HG03095 (cell line): ENCODE data around the gene SAPCD2.

Experiments used
- ATAC-seq: cut with Tn5 transposase; IDR thresholded peaks from one replicate; pipeline ENCODE4 v1.9.1; 2021; ENCODE audit warnings: moderate library complexity; ENCODE audit not compliant: unreplicated experiment

Gene SAPCD2

DNA sequence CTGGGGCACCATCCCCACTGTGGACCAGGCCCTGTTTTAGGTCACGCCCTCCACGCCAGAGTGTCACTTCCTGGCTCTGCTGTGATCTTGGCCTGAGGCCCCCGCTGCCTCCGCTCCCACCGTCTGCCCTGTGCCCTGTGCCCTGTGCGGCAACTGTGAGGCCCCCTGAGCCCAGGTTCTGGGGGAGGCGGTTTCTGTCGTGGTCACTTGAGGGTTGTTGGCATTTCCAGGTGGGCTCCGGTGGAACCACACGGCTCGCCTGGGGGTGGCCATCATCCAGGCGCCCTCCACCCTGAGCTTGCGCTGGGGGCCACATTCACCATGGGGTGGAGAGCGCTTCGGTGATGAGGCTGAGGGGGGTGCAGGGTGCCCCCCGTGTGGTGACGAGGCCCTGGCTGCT, 37.6 kb upstream of the SAPCD2 start:
- ATAC-seq = no peak

DNA sequence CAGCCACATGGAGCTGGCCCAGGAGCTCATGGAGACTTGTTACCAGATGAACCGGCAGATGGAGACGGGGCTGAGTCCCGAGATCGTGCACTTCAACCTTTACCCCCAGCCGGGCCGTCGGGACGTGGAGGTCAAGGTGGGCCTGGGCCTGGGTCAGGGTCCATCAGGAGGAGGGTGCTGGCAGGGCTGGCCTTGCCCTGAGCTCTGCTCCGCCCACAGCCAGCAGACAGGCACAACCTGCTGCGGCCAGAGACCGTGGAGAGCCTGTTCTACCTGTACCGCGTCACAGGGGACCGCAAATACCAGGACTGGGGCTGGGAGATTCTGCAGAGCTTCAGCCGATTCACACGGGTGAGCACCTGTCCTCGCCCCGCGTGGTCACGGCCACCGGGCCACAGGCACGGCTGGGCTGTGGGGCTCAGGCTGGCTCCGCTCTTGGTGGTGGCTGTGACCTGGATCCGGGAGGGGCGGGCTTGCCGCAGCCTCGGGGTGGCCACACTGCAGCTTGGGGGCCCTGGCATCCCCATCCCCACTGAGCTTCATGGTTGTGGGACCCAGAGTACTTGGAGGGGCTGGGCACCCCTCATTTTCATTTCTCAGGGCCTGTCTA, 37.1 kb upstream of the SAPCD2 start:
- ATAC-seq = no peak

DNA sequence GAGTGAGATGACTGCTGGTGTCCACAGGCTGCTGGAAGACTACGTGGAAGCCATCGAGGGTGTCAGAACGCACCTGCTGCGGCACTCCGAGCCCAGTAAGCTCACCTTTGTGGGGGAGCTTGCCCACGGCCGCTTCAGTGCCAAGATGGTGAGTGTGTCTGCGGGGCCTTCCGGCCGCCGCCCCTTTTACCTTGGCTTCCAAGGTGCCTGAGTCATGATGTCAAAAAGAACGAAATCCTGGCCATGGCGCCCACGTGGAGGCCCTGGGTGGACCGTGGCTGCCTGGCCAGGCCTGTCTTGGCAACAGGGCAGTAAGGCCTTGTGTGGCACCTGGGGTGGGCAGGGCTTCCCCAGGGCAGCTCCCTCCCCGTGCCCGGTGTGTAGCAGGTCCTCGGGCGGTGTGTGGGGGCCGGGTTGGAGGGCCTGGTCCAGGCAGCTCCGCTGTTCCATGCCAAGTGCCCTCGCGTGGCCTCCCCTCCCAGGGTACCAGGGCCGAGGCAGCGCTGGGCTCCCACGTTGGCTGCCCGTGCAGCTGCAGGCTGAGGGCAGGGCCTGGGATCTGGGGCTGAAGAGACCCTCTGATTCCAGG, 36.4 kb upstream of the SAPCD2 start:
- ATAC-seq = no peak

DNA sequence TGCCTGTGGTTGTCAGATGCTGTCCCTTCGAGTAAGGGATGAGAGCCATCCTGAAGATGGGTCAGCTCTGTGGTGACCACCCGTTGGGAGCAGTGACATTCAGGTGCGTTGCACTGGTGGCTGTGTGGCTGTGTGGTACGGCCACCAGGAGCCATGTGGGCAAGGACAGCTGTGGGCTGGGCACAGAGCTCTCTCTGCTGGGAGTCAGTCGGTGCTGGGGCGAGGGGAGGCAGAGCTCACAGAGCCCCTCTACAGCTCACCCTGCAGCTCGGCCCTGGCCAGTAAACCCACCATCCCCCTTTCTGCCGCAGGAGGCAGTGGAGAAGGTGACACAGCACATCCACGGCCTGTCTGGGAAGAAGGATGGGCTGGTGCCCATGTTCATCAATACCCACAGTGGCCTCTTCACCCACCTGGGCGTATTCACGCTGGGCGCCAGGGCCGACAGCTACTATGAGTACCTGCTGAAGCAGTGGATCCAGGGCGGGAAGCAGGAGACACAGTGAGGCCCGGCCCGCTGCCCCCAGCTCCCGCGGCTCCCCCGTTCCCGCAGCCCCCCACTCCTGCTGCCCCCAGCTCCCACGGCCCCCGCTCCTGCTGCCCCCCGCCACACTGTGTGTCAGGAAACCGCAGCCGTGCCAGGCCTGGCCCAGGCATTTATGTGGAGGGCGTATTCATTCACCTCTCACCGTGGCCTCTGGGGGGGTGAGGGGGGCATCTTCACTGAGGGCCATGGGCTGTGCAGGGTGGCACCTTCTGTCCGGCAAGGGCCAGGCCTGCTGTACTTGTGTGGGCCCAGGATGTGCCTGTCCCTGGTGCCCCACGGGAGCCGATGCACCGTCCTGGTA, 35.7 kb upstream of the SAPCD2 start:
- no peak for ATAC-seq

DNA sequence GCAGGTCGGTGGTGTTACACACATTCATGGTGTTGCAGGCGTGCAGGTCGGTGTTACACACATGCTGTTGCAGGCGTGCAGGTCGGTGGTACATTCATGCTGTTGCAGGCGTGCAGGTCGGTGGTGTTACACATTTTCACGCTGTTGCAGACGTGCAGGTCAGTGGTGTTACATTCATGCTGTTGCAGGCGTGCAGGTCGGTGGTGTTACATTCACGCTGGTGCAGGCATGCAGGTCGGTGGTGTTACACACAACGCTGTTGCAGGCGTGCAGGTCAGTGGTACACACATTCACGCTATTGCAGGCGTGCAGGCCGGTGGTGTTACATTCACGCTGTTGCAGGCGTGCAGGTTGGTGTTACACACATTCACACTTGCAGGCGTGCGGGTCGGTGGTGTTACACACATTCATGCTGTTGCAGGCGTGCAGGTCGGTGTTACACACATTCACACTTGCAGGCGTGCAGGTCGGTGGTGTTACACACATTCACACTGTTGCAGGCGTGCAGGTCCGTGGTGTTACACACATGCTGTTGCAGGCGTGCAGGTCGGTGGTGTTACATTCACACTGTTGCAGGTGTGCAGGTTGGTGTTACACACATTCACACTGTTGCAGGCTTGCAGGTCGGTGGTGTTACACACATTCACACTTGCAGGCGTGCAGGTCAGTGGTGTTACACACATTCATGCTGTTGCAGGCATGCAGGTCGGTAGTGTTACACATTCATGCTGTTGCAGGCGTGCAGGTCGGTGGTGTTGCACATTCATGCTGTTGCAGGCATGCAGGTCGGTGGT, 33.0 kb upstream of the SAPCD2 start:
- ATAC-seq = no peak

DNA sequence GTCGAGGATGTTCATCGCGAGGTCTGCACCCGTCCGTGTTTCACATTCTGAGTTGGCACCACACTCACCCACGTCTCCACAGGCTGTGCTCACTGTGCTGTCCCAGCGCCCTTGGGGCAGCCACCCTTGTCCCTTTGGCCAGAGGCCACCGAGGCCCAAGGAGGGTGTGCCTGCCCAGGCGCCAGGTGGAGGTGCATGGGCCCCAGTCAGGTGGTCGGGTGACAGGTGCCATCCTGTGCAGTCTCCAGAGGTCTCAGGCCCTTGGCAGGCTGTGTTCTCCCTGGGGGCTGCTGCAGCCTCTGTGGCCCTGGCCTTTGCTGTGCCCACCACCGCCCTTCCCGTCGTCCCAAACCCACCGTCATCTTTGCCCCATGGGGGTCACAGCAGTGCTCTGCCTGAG, 28.9 kb upstream of the SAPCD2 start:
- no peak for ATAC-seq

DNA sequence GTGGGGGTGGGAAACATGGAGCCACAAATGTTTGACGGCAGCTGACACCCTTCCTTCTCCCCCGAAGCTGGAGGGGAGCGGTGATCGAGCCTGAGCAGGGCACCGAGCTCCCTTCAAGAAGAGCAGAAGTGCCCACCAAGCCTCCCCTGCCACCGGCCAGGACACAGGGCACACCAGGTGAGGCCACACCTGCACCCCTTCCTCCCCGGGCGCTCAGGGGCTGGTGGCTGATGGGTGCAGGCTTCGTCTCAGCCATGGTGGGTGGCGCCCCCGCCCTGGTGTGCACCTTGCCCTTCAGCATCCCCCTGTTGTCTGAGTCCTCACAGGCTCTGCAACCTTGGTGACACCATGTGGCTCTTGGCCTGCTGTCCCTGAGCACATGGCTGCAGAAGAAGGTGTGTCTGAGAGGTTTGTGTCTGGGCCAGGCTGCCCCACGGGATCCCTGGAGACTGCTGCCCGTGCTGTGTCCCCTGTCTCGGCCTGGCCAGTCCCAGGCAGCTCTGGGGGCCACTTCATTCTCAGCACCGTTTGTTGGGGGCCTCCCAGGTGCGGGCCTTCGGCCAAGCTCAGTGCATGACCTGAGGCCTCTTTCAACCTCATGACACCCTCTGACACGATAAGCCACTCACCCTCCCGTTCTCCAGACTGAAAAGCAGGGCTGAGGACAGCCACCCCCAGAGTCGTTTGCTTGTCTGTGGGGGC, 27.6 kb upstream of the SAPCD2 start:
- no peak for ATAC-seq

DNA sequence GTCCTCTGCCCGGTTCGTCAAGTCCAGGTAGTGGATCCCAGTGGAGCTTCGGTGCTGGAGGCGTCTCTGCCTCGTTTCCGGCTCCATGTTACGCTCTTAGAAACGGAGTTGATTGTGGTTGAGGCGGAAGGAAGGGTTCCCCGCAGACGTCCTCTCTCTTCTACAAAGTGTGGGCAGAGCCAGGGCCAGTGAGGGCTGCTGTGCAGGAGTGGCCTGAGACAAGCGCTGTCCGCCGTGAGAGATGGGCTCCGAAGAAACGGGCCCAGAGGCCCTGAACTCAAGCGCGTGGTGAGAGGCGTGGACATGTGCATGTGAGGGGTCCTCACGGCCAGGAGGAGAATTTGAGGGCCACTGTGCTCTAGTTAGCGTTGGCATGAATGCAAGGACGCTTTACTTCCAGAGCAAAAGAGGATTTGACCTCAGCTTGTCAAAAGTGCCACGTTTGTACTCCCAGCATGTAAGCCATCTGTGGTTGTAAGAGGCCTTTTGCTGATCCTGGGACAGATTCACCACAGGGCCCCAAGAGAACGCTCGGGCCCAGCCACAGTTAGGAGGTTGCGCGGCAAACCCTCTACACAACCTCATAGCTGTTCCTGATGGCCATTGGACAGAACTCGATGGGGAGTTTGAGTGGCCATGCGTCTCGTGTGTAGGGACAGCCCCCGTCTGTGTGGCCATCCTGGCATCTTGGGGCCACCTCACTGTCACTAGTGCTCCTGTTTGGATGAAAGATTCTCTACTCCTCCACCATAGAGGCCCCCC, 26.6 kb upstream of the SAPCD2 start:
- no peak for ATAC-seq

DNA sequence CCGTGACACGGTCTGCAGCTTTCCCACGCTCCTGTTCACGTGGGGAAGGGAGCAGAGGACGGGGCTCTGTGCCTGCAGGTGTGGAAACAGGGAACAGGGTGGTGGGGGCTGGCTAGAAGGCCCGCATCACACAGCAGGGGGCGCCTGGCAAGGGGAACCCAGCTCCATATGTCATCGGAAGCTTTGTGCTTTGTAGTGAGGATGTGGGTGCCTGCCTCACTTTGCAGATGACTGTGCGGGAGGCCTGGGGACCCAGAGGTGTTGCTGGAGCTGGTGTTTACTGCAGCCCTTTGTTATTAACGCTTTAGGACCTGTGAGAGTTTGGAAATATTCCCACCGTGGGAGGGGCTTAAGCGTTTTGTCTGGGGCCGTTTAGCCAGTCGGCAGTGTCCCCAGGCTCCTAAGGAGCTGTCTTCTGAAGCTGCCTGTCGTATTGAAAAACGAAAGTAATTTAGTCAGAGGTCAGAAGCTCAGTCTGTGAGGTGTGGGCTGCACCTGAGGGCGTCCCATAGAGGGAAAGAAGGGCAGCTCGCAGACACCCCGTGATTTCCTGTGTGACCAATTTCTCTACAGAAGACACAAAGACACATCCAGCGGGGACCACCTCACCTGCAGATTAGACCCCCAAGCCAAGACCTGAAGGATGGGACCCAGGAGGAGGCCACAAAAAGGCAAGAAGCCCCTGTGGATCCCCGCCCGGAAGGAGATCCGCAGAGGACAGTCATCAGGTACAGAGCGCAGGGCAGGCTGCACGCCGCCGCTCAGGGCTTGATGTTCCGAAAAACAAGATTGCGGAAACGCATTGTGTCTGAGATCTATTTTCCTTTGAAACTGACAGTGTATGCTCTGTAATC, 25.5 kb upstream of the SAPCD2 start:
- peak; percentile 77 for ATAC-seq

DNA sequence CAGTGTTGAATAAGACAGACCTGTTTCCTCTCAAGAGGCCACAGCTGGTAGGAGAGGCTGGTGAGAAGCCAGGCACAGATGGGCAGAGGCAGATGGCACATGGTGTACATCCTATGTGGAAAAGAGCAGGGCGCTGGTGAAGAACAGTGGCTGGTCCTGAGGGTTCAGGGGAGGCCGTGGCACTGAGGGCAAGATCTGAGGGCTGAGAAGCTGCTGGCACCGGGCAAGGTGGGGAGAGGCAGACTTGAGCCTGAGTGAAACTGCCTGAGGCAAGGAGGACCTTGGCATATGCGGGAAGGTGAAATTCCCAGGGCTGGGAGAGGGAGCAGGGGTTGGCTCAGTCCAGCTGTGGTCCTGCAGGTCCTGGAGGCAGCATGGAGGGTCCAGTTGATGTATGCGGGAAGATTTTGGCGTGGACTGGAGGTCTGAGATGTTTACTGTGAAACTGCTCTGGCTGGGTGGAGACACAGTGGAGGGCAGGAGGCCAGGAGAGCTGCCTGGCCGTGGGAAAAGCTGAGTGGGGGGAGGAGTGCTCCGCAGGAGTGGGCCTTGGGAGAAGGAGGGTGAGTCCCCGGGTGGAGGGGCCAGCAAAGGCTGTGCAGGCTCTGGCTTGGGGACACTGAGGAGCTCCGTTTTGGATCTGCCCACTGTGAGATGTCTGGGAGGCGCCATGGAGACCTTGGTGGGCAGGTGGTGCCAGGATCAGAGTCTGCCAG, 19.0 kb upstream of the SAPCD2 start:
- ATAC-seq = no peak

DNA sequence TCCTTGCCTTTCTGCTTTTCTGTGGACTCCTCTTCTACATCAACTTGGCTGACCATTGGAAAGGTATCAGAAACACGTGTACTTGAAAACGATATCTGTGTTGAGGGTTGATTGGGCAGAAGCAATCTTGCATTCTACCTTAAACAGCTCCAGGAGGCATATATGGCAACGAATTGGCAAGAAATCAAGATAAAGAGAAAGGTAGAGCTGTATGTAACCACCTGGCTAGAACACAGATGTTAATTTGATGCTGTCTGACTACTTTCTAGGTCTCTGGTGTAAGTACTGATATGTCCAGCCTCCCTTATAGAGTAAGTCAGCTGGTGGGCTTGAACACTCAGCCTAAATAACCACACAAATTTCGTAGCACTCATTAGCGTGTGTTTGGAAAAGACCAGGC, 17.8 kb upstream of the SAPCD2 start:
- ATAC-seq = no peak

DNA sequence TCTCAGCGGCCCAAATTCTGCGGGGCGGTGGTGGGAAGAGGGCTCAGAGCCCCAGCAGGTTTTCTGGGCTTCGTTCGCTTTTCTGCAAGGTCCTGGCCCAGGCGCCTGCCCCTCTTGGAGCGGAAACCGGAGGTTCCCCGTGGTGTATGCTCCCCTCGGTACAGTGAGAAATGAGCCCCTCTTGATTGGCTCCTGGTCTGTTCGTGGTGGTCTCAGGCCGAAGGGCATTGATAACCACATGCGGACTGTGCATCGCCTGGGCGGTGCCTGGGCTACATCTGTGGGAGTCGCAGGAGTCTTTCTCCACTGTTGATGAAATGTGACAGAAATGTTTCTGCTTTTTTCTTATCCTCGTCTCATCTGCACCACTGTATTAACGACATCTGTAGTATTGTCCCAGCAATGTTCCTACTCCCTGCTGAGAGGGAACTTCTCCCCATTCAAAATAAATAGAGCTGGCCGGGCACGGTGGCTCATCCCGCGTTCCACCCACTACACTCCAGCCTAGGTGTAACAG, 17.1 kb upstream of the SAPCD2 start:
- no peak for ATAC-seq

DNA sequence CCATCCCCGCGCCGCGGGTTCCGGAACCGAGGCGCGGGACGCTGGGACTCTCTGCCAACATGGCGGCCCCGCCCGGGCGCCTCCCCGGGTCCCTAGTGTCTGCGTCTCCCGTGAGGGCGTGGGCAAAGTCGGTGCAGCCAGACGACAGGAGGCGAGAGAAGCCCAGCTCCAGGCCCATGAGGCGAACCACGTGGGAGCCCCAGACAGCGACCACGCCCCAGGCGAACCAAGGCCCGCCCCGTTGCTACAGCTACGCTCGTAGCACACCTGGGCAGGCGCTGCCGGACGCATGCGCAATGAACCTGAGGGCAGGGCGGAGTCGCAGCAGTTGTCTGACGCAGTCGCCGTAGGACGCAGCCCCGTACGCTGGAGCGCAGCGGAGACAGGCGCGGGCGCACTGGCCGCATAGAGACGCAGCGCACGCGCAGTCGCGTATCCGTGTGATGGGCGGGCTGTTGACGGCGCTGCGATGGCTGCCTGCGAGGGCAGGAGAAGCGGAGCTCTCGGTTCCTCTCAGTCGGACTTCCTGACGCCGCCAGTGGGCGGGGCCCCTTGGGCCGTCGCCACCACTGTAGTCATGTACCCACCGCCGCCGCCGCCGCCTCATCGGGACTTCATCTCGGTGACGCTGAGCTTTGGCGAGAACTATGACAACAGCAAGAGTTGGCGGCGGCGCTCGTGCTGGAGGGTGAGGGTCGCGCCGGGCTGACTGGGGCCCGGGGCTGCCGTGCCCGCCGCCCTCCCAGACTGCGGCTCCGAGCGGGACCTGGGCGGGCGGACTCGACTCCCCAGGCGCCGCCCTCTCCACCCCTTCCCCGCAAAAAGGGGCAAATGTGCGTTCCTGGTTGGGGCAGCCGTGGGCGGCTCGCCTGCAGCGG, 16.4 kb upstream of the SAPCD2 start, which contains the start of gene MAN1B1:
TSS of gene MAN1B1 (plus strand) at position 455 of the 878 bp plus-strand sequence. CDS start at position 470, 15 bp downstream.
- peak; percentile 65 for ATAC-seq

DNA sequence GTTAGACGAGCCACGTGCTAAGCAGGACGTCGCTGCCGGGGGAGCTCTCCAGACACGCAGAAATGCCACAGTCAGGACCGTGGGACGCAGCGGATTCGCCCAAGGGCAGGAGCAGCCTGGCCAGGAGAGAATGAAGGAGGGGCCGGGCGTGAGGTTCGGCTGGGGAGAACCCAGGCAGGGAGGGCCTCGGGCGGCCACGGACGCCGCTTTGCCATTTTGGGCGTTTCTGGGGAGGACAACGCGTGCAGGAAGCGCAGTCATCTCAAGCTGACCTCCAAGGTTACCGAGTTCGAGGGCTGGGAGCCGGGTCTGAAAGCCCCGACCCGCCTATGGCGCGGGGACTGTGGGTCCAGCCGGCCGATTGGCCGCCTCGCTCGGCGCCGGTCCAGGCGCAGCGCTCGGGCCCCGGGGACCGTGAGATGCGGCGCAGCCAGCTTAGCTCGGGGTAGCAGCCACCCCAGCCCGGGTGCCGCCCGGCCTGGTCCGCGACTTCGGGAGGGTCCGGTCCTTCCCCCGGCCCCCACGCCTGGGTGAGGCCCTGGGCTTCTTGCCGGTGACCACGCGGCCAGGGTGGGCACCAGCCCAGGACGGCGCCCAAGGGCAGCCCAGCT, 15.7 kb upstream of the SAPCD2 start:
- peak; percentile 2 for ATAC-seq

DNA sequence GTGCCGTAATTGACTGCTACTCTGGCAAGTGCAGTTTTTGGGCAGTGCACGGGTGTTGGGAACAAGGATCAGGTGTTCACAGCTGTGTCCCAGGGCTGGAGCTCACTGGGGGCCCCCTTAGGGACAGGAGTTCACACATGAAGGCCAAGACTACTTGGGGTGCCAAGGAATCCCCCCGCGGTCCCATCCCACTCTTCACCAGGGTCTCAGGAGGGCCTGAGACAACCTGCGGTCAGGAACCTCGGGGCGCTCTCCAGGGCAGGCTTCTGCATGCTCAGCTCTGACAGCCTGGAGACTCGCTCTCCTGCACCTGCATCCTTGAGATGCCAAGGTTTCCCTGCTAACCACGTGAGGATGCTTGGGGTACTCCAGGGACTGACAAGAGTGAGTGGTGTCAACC, 14.2 kb upstream of the SAPCD2 start:
- ATAC-seq = no peak

DNA sequence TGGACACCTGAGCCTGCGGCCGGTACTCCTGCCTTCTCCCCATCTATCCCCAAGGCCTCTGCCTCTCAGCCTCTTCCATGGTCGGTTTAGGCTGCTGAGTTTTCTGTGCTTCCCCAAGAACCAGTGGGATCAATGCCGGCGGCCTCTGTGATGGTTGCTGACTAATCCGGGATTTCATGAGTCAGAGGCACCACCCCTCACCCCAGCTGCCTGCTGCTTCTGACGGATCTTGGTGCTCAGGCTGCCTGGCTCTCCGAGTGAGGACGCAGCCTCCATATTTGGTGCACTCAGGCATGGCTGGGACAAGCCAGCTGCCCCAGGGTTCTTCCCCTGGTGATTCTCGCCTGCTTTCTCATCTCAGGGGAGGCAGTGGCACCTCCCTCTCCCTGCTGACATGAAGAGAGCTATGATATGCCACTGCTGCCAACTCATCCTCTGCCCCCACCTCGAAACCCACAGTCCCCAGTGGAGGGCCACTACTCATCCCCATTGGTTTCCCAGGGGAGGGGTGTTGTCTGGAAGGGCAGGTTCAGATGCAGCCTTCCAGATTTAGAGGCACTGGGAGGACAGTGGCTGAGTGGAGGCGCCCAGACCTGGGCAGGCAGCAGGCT, 13.1 kb upstream of the SAPCD2 start:
- ATAC-seq = no peak
